GM21619 (cell line): ENCODE results near the gene TRIM71.
"Not testable (repeated sequence)": the region's sequence is repeated elsewhere in the genome, so short reads cannot be mapped to it uniquely, and the experiment has no call there.

ENCODE experiments used
- ATAC-seq: cut with Tn5 transposase; IDR thresholded peaks from one replicate; pipeline ENCODE4 v1.9.1; 2021; ENCODE audit not compliant: unreplicated experiment

Gene TRIM71

GRCh38 chr3:32842531-32842931 is 24.7 kb downstream of the TRIM71 start:
- ATAC-seq: no peak

- ATAC-seq: no peak
These were observed 25.2 kb downstream of the TRIM71 start for GRCh38 chr3:32842987-32843386.

- ATAC-seq: no peak
These were observed 25.9 kb downstream of the TRIM71 start for GRCh38 chr3:32843510-32844321.

GRCh38 chr3:32844322-32844654 is 26.5 kb downstream of the TRIM71 start:
- no peak for ATAC-seq

GRCh38 chr3:32844914-32845313 is 27.1 kb downstream of the TRIM71 start:
- no peak for ATAC-seq

GRCh38 chr3:32845546-32845945 is 27.7 kb downstream of the TRIM71 start:
- ATAC-seq: not testable (repeated sequence)

- not testable (repeated sequence) for ATAC-seq
These were observed 29.2 kb downstream of the TRIM71 start for GRCh38 chr3:32847045-32847444.

- ATAC-seq: no peak
These were observed 29.7 kb downstream of the TRIM71 start for GRCh38 chr3:32847528-32847927.

GRCh38 chr3:32848215-32848614 is 30.4 kb downstream of the TRIM71 start:
- ATAC-seq: no peak

GRCh38 chr3:32849046-32849445 is 31.2 kb downstream of the TRIM71 start:
- ATAC-seq: no peak

- no peak for ATAC-seq
These were observed 32.4 kb downstream of the TRIM71 start for GRCh38 chr3:32850226-32850625.

GRCh38 chr3:32850636-32851035 is 32.8 kb downstream of the TRIM71 start:
- no peak for ATAC-seq

- no peak for ATAC-seq
These were observed 34.3 kb downstream of the TRIM71 start for GRCh38 chr3:32852146-32852545.

- ATAC-seq: no peak
These were observed 37.7 kb downstream of the TRIM71 start for GRCh38 chr3:32855350-32855953.

GRCh38 chr3:32856355-32856889 is 38.6 kb downstream of the TRIM71 start:
- ATAC-seq: no peak

- ATAC-seq: no peak
These were observed 39.2 kb downstream of the TRIM71 start for GRCh38 chr3:32856901-32857507.

GRCh38 chr3:32857921-32858320 is 40.1 kb downstream of the TRIM71 start:
- ATAC-seq: no peak

GRCh38 chr3:32859604-32860237 is 41.9 kb downstream of the TRIM71 start:
- no peak for ATAC-seq

GRCh38 chr3:32860499-32860898 is 42.7 kb downstream of the TRIM71 start:
- no peak for ATAC-seq

GRCh38 chr3:32861681-32862080 is 43.9 kb downstream of the TRIM71 start:
- ATAC-seq: no peak

GRCh38 chr3:32862247-32862935 is 44.6 kb downstream of the TRIM71 start:
- ATAC-seq: no peak
